Measurements from ENCODE around the gene TTC9B. TPM values are rescaled to one million over a fixed set of nuclear protein-coding genes. Genes with fewer than 3 reads are reported as not detected.

TTC9B gene
- total RNA-seq, 1 experiment from 2014 or later: 0.59 TPM

- no peaks in the 10 kb centered on the region for H3K27me3 ChIP-seq (ENCODE audit: insufficient read depth, low read depth)
- peaks cover 11% of the 10 kb centered on the region; the same call in 1 of the 2 replicates for H3K36me3 ChIP-seq (ENCODE audit: low read depth)
- H3F3A ChIP-seq (ENCODE audit: insufficient read depth, low read depth): peaks cover 10% of the 10 kb centered on the region; the same call in 1 of the 2 replicates
- POLR2A ChIA-PET (ENCODE audit: unreplicated experiment): no interaction called here
- CTCF ChIA-PET: no interaction called here
- intact Hi-C loops (cut with micrococcal nuclease; ENCODE audit: unreplicated experiment): no loop called here
- no peak for DNase-seq
- 0 out of 2 replicates have a peak, but pooled peaks cover 21% of the 10 kb centered on the region for H3K79me2 ChIP-seq (ENCODE audit: low read depth)
- H2AFZ ChIP-seq: no peak overlapping the region
- no TSS peak for BruUV-seq (replicated peaks)
- no peaks in the 10 kb centered on the region for H3K9me3 ChIP-seq (ENCODE audit: insufficient read depth, low read depth)
- H3K4me3 ChIP-seq: no peak overlapping the region
- no peak overlapping the region for H3K4me2 ChIP-seq
- peaks cover 16% of the 10 kb centered on the region for H3K4me1 ChIP-seq (replicated peaks; ENCODE audit: insufficient read depth)
- no peak overlapping the region for H3K27ac ChIP-seq
- peaks cover 18% of the 10 kb centered on the region for H4K20me1 ChIP-seq (ENCODE audit: insufficient read depth)
- TF ChIP-seq EZH2 (IDR thresholded peaks at IDR 0.05; ENCODE audit: low read depth): no peak
- TF ChIP-seq CTCF (conservative IDR thresholded peaks at IDR 0.05): no peak
- H3K9me2 ChIP-seq (ENCODE audit: insufficient read depth): no peaks in the 10 kb centered on the region
These were observed 34.2 kb upstream of the TTC9B start for GRCh38 chr19:40252395-40252794.

DNA sequence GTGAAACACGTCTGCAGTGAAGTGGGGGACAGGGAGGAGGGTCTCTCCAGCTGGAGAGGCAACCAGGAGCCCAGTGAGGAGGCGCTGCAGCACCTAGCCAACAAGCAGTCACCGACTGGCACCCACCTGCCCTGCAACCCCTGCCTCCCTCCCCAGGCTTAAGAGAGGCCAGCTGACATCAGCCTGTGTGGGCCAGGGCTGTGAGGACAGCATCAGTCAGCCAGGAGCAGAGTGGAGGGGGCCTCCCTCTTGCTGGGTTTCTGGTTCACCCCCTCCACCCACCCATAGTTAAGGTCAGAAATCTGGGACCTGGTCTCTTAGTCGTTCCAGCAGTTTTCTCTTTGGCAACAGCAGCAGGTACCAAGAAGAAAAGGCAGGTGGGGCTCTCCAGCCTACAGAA lies 33.8 kb upstream of the TTC9B start:
- Histone ChIP-seq H3K4me2 (no peak overlapping the region), H3F3A (ENCODE audit: insufficient read depth, low read depth) (peaks cover 7% of the 10 kb centered on the region; the same call in 1 of the 2 replicates), H3K27ac (no peak overlapping the region), H3K9me2 (ENCODE audit: insufficient read depth) (no peaks in the 10 kb centered on the region), H3K36me3 (ENCODE audit: low read depth) (peaks cover 11% of the 10 kb centered on the region; the same call in 1 of the 2 replicates), H3K4me3 (no peak overlapping the region), H3K27me3 (ENCODE audit: insufficient read depth, low read depth) (no peaks in the 10 kb centered on the region), H3K4me1 (replicated peaks; ENCODE audit: insufficient read depth) (peaks cover 12% of the 10 kb centered on the region), H2AFZ (no peak overlapping the region), H3K79me2 (ENCODE audit: low read depth) (0 out of 2 replicates have a peak, but pooled peaks cover 17% of the 10 kb centered on the region), H3K9me3 (ENCODE audit: insufficient read depth, low read depth) (no peaks in the 10 kb centered on the region), H4K20me1 (ENCODE audit: insufficient read depth) (peaks cover 16% of the 10 kb centered on the region)
- BruUV-seq (replicated peaks): no TSS peak
- no peak for DNase-seq
- TF ChIP-seq EZH2 (IDR thresholded peaks at IDR 0.05; ENCODE audit: low read depth) (no peak), CTCF (conservative IDR thresholded peaks at IDR 0.05) (no peak)
- ChIA-PET CTCF (no interaction called here), POLR2A (ENCODE audit: unreplicated experiment) (no interaction called here)
- intact Hi-C loops (cut with micrococcal nuclease; ENCODE audit: unreplicated experiment): no loop called here

DNA sequence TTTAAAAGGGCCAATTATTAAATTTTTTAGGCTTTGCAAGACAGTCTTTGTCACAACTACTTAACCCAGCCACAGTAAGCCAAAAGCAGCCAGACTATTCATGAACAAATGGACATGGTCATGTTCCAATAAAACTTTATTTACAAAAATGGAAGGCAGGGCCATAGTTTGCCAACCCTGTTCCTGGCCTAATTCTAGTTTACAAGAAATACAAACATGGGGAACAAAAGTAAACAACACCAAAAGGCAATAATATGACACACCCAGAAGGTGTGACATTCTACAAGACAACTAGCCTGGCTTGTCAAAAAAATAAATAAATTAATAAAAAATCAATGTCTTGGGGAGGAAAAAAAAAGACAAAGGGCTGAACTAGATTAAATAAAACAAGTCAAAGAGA lies 33.1 kb upstream of the TTC9B start:
- H3K4me2 ChIP-seq: no peak overlapping the region
- peaks cover 16% of the 10 kb centered on the region for H4K20me1 ChIP-seq (ENCODE audit: insufficient read depth)
- no peaks in the 10 kb centered on the region for H3K27me3 ChIP-seq (ENCODE audit: insufficient read depth, low read depth)
- ChIA-PET CTCF (no interaction called here), POLR2A (ENCODE audit: unreplicated experiment) (no interaction called here)
- no TSS peak for BruUV-seq (replicated peaks)
- 0 out of 2 replicates have a peak, but pooled peaks cover 14% of the 10 kb centered on the region for H3K79me2 ChIP-seq (ENCODE audit: low read depth)
- H2AFZ ChIP-seq: no peak overlapping the region
- no peak for DNase-seq
- peaks cover 4% of the 10 kb centered on the region for H3K4me1 ChIP-seq (replicated peaks; ENCODE audit: insufficient read depth)
- H3K36me3 ChIP-seq (ENCODE audit: low read depth): peaks cover 11% of the 10 kb centered on the region; the same call in 1 of the 2 replicates
- no peak overlapping the region for H3K4me3 ChIP-seq
- H3F3A ChIP-seq (ENCODE audit: insufficient read depth, low read depth): peaks cover under 1% of the 10 kb centered on the region; the same call in 1 of the 2 replicates
- H3K27ac ChIP-seq: no peak overlapping the region
- no peaks in the 10 kb centered on the region for H3K9me2 ChIP-seq (ENCODE audit: insufficient read depth)
- no peak for TF ChIP-seq EZH2 (IDR thresholded peaks at IDR 0.05; ENCODE audit: low read depth)
- no peak for TF ChIP-seq CTCF (conservative IDR thresholded peaks at IDR 0.05)
- H3K9me3 ChIP-seq (ENCODE audit: insufficient read depth, low read depth): no peaks in the 10 kb centered on the region
- intact Hi-C loops (cut with micrococcal nuclease; ENCODE audit: unreplicated experiment): no loop called here
